ENCODE results near the gene COL20A1. TPM values are rescaled to one million over a fixed set of nuclear protein-coding genes. Genes with fewer than 3 reads are reported as not detected.

Gene COL20A1
- total and polyA plus RNA-seq, 2 of the 13 experiments (the other 11 are each of a cell fraction or from before 2014, with no cell fraction given): not detected

DNA sequence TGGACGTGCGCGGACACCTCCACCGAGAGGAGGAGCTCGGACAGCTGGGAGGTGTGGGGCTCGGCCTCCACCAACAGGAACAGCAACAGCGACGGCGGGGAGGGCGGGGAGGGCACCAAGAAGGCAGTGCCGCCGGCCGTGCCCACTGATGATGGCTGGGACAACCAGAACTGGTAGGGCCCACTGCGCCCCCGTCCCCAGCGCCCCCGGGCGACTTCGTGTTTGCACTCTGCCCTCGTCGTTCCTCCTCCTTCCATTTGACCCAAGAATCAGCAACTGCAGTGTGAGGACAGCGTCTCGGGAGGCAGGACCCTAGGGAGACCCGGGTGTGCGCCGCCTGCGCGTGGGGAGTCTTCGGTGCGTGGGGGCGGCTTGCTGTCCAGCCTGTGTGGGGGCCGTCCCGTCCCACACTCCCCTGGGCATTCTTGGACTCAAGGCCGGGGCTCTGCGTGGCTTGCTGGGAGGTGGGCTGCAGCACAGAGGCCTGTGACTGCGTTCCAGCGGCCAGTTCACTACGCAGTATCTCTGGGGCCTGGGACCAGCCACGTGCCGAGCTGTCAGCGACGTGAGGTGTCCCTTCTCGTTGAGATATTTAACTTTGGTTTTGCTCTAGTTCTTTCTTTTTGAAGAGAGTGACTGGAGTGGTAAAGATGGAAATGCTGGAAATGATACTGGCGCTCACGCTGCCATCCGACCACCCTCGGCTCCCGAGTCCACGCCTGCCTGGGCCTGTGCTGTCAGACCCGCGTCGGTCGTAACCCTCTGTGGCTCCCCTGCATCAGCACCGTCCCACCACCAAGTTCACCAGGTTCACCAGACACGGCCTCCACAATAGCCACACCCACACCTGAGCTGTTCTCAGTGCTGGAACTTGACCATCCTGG, 5.0 kb upstream of the COL20A1 start (continued):
- TF ChIP-seq, protein P1, sequence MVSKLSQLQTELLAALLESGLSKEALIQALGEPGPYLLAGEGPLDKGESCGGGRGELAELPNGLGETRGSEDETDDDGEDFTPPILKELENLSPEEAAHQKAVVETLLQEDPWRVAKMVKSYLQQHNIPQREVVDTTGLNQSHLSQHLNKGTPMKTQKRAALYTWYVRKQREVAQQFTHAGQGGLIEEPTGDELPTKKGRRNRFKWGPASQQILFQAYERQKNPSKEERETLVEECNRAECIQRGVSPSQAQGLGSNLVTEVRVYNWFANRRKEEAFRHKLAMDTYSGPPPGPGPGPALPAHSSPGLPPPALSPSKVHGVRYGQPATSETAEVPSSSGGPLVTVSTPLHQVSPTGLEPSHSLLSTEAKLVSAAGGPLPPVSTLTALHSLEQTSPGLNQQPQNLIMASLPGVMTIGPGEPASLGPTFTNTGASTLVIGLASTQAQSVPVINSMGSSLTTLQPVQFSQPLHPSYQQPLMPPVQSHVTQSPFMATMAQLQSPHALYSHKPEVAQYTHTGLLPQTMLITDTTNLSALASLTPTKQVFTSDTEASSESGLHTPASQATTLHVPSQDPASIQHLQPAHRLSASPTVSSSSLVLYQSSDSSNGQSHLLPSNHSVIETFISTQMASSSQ (IDR thresholded peaks at IDR 0.05; ENCODE audit: low read depth): no peak
- TF ChIP-seq, protein P1 (CRISPR knock-in tag; IDR thresholded peaks at IDR 0.05; ENCODE audit: borderline replicate concordance): no peak
- TF ChIP-seq, protein P2, sequence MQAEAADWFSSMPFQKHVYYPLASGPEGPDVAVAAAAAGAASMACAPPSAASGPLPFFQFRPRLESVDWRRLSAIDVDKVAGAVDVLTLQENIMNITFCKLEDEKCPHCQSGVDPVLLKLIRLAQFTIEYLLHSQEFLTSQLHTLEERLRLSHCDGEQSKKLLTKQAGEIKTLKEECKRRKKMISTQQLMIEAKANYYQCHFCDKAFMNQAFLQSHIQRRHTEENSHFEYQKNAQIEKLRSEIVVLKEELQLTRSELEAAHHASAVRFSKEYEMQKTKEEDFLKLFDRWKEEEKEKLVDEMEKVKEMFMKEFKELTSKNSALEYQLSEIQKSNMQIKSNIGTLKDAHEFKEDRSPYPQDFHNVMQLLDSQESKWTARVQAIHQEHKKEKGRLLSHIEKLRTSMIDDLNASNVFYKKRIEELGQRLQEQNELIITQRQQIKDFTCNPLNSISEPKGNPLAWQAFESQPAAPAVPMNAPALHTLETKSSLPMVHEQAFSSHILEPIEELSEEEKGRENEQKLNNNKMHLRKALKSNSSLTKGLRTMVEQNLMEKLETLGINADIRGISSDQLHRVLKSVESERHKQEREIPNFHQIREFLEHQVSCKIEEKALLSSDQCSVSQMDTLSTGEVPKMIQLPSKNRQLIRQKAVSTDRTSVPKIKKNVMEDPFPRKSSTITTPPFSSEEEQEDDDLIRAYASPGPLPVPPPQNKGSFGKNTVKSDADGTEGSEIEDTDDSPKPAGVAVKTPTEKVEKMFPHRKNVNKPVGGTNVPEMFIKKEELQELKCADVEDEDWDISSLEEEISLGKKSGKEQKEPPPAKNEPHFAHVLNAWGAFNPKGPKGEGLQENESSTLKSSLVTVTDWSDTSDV (CRISPR knock-in tag; IDR thresholded peaks at IDR 0.05): peak; percentile 60; the same call in 1 of the 2 replicates
- TF ChIP-seq ZNF703 (CRISPR knock-in tag; IDR thresholded peaks at IDR 0.05; ENCODE audit: borderline replicate concordance): no peak
- TF ChIP-seq ZC3H13 (CRISPR knock-in tag; IDR thresholded peaks at IDR 0.05): peak; percentile 68; the same call in 1 of the 2 replicates
- no peak for TF ChIP-seq HDAC2 (CRISPR knock-in tag; IDR thresholded peaks at IDR 0.05)
- TF ChIP-seq ZNF333 (CRISPR knock-in tag; IDR thresholded peaks at IDR 0.05; ENCODE audit: borderline replicate concordance): no peak
- TF ChIP-seq SAFB2 (CRISPR knock-in tag; IDR thresholded peaks at IDR 0.05; ENCODE audit: borderline replicate concordance, low read depth): 0 out of 2 replicates have a peak, but pooled peaks have one; percentile 66
- TF ChIP-seq ZNF253 (CRISPR knock-in tag; IDR thresholded peaks at IDR 0.05; ENCODE audit: borderline replicate concordance): no peak
- no peak for TF ChIP-seq ZFP82 (CRISPR knock-in tag; IDR thresholded peaks at IDR 0.05; ENCODE audit: borderline replicate concordance)
- TF ChIP-seq KDM5B (CRISPR knock-in tag; IDR thresholded peaks at IDR 0.05; ENCODE audit: borderline replicate concordance): 0 out of 2 replicates have a peak, but pooled peaks have one; percentile 5
- TF ChIP-seq POLR2AphosphoS5 (IDR thresholded peaks at IDR 0.05; ENCODE audit: low read depth, low read length): no peak
- TF ChIP-seq SMAD3 (CRISPR knock-in tag; IDR thresholded peaks at IDR 0.05): no peak
- TF ChIP-seq GABPB1 (CRISPR knock-in tag; IDR thresholded peaks at IDR 0.05): no peak
- TF ChIP-seq, protein P3, sequence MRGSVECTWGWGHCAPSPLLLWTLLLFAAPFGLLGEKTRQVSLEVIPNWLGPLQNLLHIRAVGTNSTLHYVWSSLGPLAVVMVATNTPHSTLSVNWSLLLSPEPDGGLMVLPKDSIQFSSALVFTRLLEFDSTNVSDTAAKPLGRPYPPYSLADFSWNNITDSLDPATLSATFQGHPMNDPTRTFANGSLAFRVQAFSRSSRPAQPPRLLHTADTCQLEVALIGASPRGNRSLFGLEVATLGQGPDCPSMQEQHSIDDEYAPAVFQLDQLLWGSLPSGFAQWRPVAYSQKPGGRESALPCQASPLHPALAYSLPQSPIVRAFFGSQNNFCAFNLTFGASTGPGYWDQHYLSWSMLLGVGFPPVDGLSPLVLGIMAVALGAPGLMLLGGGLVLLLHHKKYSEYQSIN (CRISPR knock-in tag; IDR thresholded peaks at IDR 0.05; ENCODE audit: borderline replicate concordance): no peak
- TF ChIP-seq ZNF552 (CRISPR knock-in tag; IDR thresholded peaks at IDR 0.05; ENCODE audit: borderline replicate concordance): no peak
- TF ChIP-seq, protein P4, sequence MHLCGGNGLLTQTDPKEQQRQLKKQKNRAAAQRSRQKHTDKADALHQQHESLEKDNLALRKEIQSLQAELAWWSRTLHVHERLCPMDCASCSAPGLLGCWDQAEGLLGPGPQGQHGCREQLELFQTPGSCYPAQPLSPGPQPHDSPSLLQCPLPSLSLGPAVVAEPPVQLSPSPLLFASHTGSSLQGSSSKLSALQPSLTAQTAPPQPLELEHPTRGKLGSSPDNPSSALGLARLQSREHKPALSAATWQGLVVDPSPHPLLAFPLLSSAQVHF (CRISPR knock-in tag; IDR thresholded peaks at IDR 0.05): 0 out of 2 replicates have a peak, but pooled peaks have one; percentile 10
- no peak for TF ChIP-seq ELF4 (CRISPR knock-in tag; IDR thresholded peaks at IDR 0.05; ENCODE audit: borderline replicate concordance)
- no peak for TF ChIP-seq ZNF251 (CRISPR knock-in tag; IDR thresholded peaks at IDR 0.05)
- peak; percentile 63 for TF ChIP-seq RBFOX2 (IDR thresholded peaks at IDR 0.05; ENCODE audit: low read depth, low read length)
